ENCODE measurements around the gene GBE1. TPM values are rescaled to one million over a fixed set of nuclear protein-coding genes. Genes with fewer than 3 reads are reported as not detected.
A peak's percentile ranks its signal among the peaks of the same experiment; 100 is the strongest.
"Not testable (repeated sequence)": the region's sequence is repeated elsewhere in the genome, so short reads cannot be mapped to it uniquely, and the experiment has no call there.

The GBE1 gene
- polyA plus RNA-seq (ENCODE audit: insufficient read length in 10 of 10) = 10 to 100 TPM in 8 of 10 donors, 1 to 10 TPM in 2; 8.6 to 12.4 (median 10.9) TPM
- long read RNA-seq, donor 1, partial matches to known transcripts = 0 of 2 reads
- long read RNA-seq, donor 1, other reads (novel, unspliced or antisense) = 0 of 2 reads
- long read RNA-seq, donor 2, partial matches to known transcripts = 0 of 1 reads
- long read RNA-seq, donor 2, other reads (novel, unspliced or antisense) = 0 of 1 reads
- long read RNA-seq, donor 3 = 0 reads
- long read RNA-seq, donor 4, partial matches to known transcripts = 0 of 3 reads
- long read RNA-seq, donor 4, other reads (novel, unspliced or antisense) = 0 of 3 reads
- long read RNA-seq, donor 5, partial matches to known transcripts = 5 of 7 reads
- long read RNA-seq, donor 5, other reads (novel, unspliced or antisense) = 0 of 7 reads
- long read RNA-seq, donor 6, partial matches to known transcripts = 13 of 15 reads
- long read RNA-seq, donor 6, other reads (novel, unspliced or antisense) = 0 of 15 reads
- long read RNA-seq, donor 7, partial matches to known transcripts = 0 of 1 reads
- long read RNA-seq, donor 7, other reads (novel, unspliced or antisense) = 0 of 1 reads
- long read RNA-seq, donor 8, partial matches to known transcripts = 0 of 1 reads
- long read RNA-seq, donor 8, other reads (novel, unspliced or antisense) = 0 of 1 reads
- long read RNA-seq, donor 9 = 0 reads

- DNase-seq = peak; percentile 93 to 98 (median 93)
These were observed at the start of gene GBE1 for GRCh38 chr3:81760924-81761903. Gene GBE1, minus strand, starts transcription at chr3:81761645. Its CDS starts 128 bp downstream, at chr3:81761517.

GRCh38 chr3:81808900-81809299, 47.5 kb upstream of the GBE1 start:
- no peak for DNase-seq

GRCh38 chr3:81799403-81799802, 38.0 kb upstream of the GBE1 start:
- peak in 1 of 3 donors; percentile 10 for DNase-seq

GRCh38 chr3:81793410-81793809, 32.0 kb upstream of the GBE1 start:
- DNase-seq = no peak

- DNase-seq = peak in 1 of 3 donors; percentile 5
These were observed 28.7 kb upstream of the GBE1 start for GRCh38 chr3:81790117-81790516.

GRCh38 chr3:81789691-81790090, 28.2 kb upstream of the GBE1 start:
- peak in 2 of 3 donors; percentile 16 to 20 for DNase-seq

GRCh38 chr3:81788610-81789009, 27.2 kb upstream of the GBE1 start:
- peak; percentile 5 to 21 (median 9) for DNase-seq

- DNase-seq = no peak
These were observed 26.6 kb upstream of the GBE1 start for GRCh38 chr3:81788044-81788443.

GRCh38 chr3:81782585-81782984, 21.1 kb upstream of the GBE1 start:
- no peak for DNase-seq

- DNase-seq = peak in 1 of 3 donors; percentile 60
These were observed 17.3 kb upstream of the GBE1 start for GRCh38 chr3:81778678-81779182.

GRCh38 chr3:81776643-81777042, 15.2 kb upstream of the GBE1 start:
- no peak for DNase-seq

- no peak for DNase-seq
These were observed 9.3 kb upstream of the GBE1 start for GRCh38 chr3:81770710-81771109.

GRCh38 chr3:81769299-81769698, 7.9 kb upstream of the GBE1 start:
- DNase-seq = no peak

GRCh38 chr3:81767250-81767859, 5.9 kb upstream of the GBE1 start:
- DNase-seq = not testable (repeated sequence)

GRCh38 chr3:81765400-81765799, 4.0 kb upstream of the GBE1 start:
- DNase-seq = no peak

- DNase-seq = no peak
These were observed 3.2 kb upstream of the GBE1 start for GRCh38 chr3:81764665-81765064.

GRCh38 chr3:81764002-81764401, 2.6 kb upstream of the GBE1 start:
- no peak for DNase-seq

- no peak for DNase-seq
These were observed 1.6 kb upstream of the GBE1 start for GRCh38 chr3:81763001-81763400.

GRCh38 chr3:81761904-81762580, 597 bp upstream of the GBE1 start:
- DNase-seq = no peak

GRCh38 chr3:81760215-81760614, 1.2 kb downstream of the GBE1 start:
- peak in 1 of 3 donors; percentile 9 for DNase-seq

GRCh38 chr3:81758771-81759170, 2.7 kb downstream of the GBE1 start:
- not testable (repeated sequence) for DNase-seq

Data from muscle of back (tissue), 13 donors.